Neural progenitor cell (in vitro differentiated cells): ENCODE data around the gene CHCHD6.

ENCODE experiments used
- CTCF ChIP-seq: fragments of 200-600 bp; sonication (generic); IDR thresholded peaks from 2 replicates; pipeline ENCODE4 v1.5.1; 2017; ENCODE audit warnings: antibody characterized with exemption, mild to moderate bottlenecking
- EZH2 ChIP-seq: fragments of 200-600 bp; sonication (generic); IDR thresholded peaks from 2 replicates; pipeline ENCODE4 v1.6.1; 2017; ENCODE audit warnings: antibody characterized with exemption, mild to moderate bottlenecking, moderate library complexity
- EZH2phosphoT487 ChIP-seq: fragments of 200-600 bp; sonication (generic); IDR thresholded peaks from 2 replicates; pipeline ENCODE4 v1.6.1; 2017; ENCODE audit warnings: antibody characterized with exemption

- no peak for TF ChIP-seq EZH2
- no peak for TF ChIP-seq EZH2phosphoT487
- TF ChIP-seq CTCF, result no peak
Measured at GRCh38 chr3:126946405-126946804, 242.4 kb downstream of the CHCHD6 start.
